Dedifferentiated amniotic fluid mesenchymal stem cell (primary cell): ENCODE measurements around the gene DDX39A.
A peak's percentile ranks its signal among the peaks of the same experiment; 100 is the strongest.
"Not testable (repeated sequence)": the region's sequence is repeated elsewhere in the genome, so short reads cannot be mapped to it uniquely, and the experiment has no call there.

Experiments
- DNase-seq: peaks from one replicate; pipeline ENCODE4 v3.0.0-alpha.2; 2016; ENCODE audit errors: extremely low spot score

DDX39A gene

GRCh38 chr19:14408491-14409145 is 10.5 kb downstream of the DDX39A start:
- DNase-seq, result no peak

DNA sequence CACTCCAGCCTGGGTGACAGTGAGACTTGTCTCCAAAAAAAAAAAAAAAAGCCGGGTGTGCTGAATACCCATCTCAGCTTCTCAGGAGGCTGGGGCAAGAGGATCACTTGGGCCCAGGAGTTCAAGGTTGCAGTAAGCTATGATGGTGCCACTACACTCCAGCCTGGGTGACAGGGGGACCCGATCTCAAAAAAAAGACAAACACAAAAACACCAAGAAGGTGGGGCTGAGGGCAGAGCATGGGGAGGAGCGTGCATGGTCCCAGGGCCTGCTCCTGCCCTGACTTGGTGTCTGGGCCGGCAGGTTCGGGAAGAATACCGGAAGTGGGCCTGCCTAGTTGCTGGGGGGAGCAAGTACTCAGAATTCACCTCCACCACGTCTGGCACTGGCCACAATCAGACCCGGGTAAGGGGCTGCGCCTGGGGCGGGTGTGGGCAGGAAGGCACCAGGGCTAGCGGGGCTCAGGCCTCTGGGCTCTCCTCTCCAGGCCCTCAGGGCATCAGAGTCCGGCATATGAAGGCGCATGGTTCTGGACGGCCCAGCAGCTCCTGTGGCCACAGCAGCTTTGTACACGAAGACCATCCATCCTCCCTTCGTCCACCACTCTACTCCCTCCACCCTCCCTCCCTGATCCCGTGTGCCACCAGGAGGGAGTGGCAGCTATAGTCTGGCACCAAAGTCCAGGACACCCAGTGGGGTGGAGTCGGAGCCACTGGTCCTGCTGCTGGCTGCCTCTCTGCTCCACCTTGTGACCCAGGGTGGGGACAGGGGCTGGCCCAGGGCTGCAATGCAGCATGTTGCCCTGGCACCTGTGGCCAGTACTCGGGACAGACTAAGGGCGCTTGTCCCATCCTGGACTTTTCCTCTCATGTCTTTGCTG is 11.3 kb downstream of the DDX39A start:
- no peak for DNase-seq

GRCh38 chr19:14406645-14407401 is 12.3 kb downstream of the DDX39A start:
- no peak for DNase-seq

GRCh38 chr19:14405758-14406644 is 13.1 kb downstream of the DDX39A start:
- DNase-seq, result peak; percentile 30

DNA sequence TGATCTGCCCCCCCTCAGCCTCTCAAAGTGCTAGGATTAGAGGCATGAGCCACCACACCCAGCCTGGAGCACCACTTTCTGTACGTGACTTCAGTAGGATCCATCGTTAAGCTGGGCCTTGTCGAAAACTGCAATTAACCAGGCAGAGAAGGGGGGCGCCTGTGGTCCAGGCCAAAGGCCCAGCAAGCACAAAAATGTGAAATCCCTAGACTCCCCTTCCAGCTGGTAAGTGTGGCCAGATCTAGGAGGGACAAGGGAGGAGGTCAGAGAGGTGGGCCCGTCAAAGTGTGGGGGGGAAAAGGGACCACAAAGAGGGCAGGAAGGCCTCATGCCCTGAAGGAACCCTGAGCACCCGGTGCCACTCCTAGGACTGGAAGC is 13.8 kb downstream of the DDX39A start:
- DNase-seq, result no peak

DNA sequence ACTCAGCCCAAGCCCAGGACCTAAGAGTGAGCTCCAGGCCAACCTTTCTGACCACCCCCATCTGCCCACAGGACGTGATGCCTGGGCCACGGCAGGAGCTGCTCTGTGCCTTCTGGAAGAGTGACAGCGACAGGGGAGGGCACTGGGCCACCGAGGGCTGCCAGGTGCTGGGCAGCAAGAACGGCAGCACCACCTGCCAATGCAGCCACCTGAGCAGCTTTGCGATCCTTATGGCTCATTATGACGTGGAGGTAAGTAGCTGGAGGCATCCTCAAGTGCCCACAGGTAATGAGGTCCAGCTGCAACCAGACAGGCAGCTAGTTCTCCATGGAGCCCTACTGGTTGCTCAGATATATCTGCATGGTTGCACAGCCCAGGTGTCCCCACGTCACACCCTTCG is 14.8 kb downstream of the DDX39A start:
- DNase-seq, result no peak

DNA sequence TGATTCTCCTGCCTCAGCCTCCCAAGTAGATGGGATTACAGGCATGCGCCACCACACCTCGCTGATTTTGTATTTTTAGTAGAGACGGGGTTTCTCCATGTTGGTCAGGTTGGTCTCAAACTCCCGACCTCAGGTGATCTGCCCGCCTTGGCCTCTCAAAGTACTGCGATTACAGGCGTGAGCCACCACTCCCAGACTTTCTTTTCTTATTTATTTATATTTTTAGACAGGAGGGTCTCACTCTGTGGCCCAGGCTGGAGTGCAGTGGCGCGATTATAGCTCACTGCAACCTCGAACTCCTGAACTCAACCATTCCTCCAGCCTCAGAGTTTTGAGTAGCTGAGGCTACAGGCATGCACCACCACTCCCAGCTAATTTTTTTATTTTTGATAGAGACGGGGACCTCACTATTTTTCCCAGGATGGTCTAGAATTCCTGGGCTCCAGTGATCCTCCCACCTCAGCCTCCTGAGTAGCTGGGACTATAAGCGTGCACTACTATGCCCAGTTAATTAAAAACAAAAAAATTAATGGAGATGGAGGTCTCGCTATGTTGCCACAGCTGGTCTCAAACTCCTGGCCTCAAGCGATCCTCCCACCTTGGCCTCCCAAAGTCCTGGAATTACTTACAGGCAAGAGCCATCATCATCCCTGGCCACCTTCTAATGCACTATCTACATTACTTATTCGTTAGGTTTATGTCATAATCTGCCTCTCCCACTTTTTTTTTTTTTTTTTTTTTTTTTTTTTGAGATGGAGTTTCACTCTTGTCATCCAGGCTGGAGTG is 15.8 kb downstream of the DDX39A start:
- DNase-seq, result not testable (repeated sequence)

DNA sequence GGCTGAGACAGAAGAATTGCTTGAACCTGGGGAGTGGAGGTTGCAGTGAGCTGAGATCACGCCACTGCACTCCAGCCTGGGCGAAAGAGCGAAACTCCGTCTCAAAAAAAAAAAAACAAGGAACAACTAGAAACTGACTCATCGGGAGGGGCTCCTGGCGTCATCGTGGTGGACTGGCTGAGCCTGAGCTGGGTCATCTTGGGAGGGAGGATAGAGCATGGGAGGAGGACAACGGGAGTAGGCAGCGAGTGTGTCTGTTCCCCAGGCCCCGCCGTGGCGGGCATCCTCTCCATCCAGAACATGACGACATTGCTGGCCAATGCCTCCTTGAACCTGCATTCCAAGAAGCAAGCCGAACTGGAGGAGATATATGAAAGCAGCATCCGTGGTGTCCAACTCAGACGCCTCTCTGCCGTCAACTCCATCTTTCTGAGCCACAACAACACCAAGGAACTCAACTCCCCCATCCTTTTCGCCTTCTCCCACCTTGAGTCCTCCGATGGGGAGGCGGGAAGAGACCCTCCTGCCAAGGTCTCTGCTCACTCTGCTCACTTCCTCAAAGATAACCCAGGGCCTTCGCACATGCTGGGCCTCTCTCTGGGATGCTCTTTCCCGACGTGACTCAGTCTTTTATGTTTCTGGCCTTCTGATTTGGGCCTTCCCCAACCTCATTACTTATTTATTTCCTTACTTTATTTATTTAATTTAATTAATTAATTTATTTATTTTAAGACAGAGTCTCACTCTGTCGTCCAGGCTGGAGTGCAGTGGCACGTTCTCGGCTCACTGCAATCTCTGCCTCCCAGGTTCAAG is 16.6 kb downstream of the DDX39A start:
- no peak for DNase-seq

- no peak for DNase-seq
Observed at GRCh38 chr19:14401468-14402195, 17.5 kb downstream of the DDX39A start.

GRCh38 chr19:14400951-14401431 is 18.1 kb downstream of the DDX39A start:
- no peak for DNase-seq

- DNase-seq, result not testable (repeated sequence)
Observed at GRCh38 chr19:14397168-14397567, 22.0 kb downstream of the DDX39A start.

DNA sequence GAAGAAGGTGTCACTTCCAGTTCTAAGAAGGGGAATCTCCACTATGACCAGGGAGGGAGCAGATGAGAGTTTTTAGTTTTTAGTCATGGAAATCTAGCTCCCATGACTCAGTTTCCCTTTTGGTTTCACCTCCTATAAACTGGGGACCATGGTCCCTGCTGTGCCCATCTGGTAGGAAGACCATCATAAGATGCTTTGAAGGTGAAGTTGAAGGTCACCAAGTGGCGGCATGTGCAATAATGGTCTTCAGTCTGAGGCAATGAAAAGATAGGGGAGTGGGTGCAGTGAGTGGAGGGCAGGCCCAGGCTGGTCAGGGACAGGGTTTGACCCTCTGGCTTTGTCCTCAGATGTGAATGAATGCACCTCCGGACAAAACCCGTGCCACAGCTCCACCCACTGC is 22.4 kb downstream of the DDX39A start:
- DNase-seq, result not testable (repeated sequence)

DNA sequence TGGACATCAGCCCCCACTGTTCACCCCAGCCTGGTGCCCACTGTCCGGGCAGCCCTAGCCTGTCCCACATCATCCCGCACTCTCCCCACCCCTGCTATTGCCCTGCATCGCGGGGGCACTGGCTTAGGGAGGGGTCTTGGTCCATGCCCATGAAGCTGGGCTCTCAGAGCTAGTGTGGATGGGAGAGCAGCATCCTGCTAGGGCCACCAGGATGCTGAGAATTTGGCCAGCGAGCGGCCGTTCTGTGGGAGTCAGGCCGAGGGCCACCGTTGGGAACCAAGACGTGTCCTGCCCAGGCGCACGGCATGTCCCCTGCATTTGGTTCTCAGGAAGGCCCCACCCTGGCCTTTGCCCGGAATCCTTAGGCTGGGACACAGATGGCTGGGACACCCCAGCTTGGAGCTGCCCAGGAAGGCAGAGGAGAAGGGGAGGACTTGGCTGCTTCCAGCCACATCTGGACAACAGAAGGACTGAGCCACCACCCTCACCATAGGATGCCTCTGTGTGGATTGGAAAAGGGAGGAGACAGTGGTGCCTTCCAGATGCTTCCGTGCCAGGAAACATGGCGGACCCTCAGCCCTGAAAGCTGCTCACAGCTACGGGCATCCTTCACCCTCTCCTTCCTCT is 23.3 kb downstream of the DDX39A start:
- DNase-seq, result no peak

DNA sequence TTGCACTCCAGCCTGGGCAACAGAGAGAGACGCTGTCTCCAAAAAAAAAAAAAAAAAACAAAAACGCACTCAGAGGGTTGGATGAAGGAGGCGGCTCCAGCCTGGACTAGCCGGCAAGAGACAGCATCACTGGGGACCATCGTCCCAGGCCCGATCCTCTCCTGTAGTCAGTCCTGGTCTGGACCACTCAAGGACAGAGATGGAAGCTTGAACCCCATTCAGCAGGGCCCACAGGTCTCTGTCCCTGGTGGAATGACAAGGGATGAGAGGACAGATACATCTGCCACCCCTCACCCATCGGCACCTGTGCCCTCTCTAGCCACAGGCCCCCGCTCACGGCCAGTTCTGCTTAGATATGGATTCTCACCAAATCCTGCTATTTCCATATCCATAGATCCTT is 23.9 kb downstream of the DDX39A start:
- no peak for DNase-seq

GRCh38 chr19:14394167-14394566 is 25.0 kb downstream of the DDX39A start:
- no peak for DNase-seq

- no peak for DNase-seq
Observed at GRCh38 chr19:14393329-14393728, 25.8 kb downstream of the DDX39A start.

GRCh38 chr19:14391156-14391821 is 27.9 kb downstream of the DDX39A start:
- no peak for DNase-seq

DNA sequence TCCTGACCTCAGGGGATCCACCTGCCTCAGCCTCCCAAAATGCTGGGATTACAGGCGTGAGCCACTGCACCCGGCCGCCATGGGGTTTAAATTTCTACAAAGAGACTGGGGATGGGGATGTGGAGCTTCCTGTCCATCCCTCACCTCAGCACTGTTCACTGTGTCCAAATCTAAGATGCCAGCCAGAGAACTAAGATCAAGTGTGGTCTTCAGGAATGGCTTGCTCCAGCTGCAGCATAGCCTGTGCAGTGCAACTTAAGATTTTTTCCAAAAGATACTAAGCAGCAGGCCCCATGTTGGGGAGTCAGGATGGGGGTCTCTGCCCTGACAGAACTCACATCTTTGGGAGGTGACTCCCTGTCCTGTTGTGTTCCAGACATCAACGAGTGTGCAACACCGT is 28.6 kb downstream of the DDX39A start:
- no peak for DNase-seq
